Parathyroid adenoma (tissue), 2 donors: ENCODE data around the gene RALGAPA2.

Experiments
- H2AFZ ChIP-seq: fragments of 300-600 bp; sonication (generic); one replicate; pipeline ENCODE4 v1.7.0; 2017; ENCODE audit warnings: antibody characterized with exemption, mild to moderate bottlenecking
- H3K27ac ChIP-seq: fragments of 300-600 bp; sonication (generic); one replicate; pipeline ENCODE4 v1.7.0; 2017
- H3K27me3 ChIP-seq: fragments of 300-600 bp; sonication (generic); one replicate; pipeline ENCODE4 v1.7.0; 2017; ENCODE audit warnings: low read length; ENCODE audit not compliant: control insufficient read depth, insufficient read depth
- H3K36me3 ChIP-seq: fragments of 300-600 bp; sonication (generic); one replicate; pipeline ENCODE4 v1.7.0; 2017; ENCODE audit warnings: low read length; ENCODE audit not compliant: control insufficient read depth, insufficient read depth
- H3K4me1 ChIP-seq: fragments of 300-600 bp; sonication (generic); one replicate; pipeline ENCODE4 v1.7.0; 2017; ENCODE audit warnings: control low read depth
- H3K4me2 ChIP-seq: fragments of 300-600 bp; sonication (generic); one replicate; pipeline ENCODE4 v1.7.0; 2017; ENCODE audit warnings: low read length
- H3K4me3 ChIP-seq: fragments of 300-600 bp; sonication (generic); one replicate; pipeline ENCODE4 v1.7.0; 2017; ENCODE audit warnings: low read depth, low read length
- H3K79me2 ChIP-seq: fragments of 300-600 bp; sonication (generic); one replicate; pipeline ENCODE4 v1.7.0; 2017; ENCODE audit warnings: control low read depth
- H3K9ac ChIP-seq: fragments of 300-600 bp; sonication (generic); one replicate; pipeline ENCODE4 v1.7.0; 2017; ENCODE audit warnings: mild to moderate bottlenecking
- H3K9me3 ChIP-seq: fragments of 300-600 bp; sonication (generic); one replicate; pipeline ENCODE4 v1.7.0; 2017; ENCODE audit warnings: low read length; ENCODE audit not compliant: control insufficient read depth
- CTCF ChIP-seq: fragments of 300-600 bp; sonication (generic); IDR thresholded peaks from one replicate; pipeline ENCODE4 v1.7.0; 2017; ENCODE audit warnings: antibody characterized with exemption, mild to moderate bottlenecking
- donor health status: primary hyperparathyroidism.

Gene RALGAPA2

GRCh38 chr20:20447196-20447595, 265.2 kb downstream of the RALGAPA2 start:
- Histone ChIP-seq H3K9ac (no peak overlapping the region), H3K27ac (no peak overlapping the region), H2AFZ (no peak overlapping the region), H3K4me2 (no peak overlapping the region), H3K9me3 (no peaks in the 10 kb centered on the region), H3K4me3 (no peak overlapping the region), H3K79me2 (no peaks in the 10 kb centered on the region), H3K4me1 (no peaks in the 10 kb centered on the region), H3K36me3 (no peaks in the 10 kb centered on the region), H3K27me3 (no peaks in the 10 kb centered on the region)
- no peak for TF ChIP-seq CTCF

- Histone ChIP-seq H3K4me1 (no peaks in the 10 kb centered on the region), H3K4me2 (no peak overlapping the region), H3K4me3 (no peak overlapping the region), H3K27me3 (no peaks in the 10 kb centered on the region), H3K79me2 (no peaks in the 10 kb centered on the region), H3K36me3 (no peaks in the 10 kb centered on the region), H3K9me3 (no peaks in the 10 kb centered on the region), H3K27ac (no peak overlapping the region), H2AFZ (no peak overlapping the region), H3K9ac (no peak overlapping the region)
- no peak for TF ChIP-seq CTCF
Measured at GRCh38 chr20:20446425-20447015, 265.9 kb downstream of the RALGAPA2 start.

GRCh38 chr20:20446001-20446400, 266.4 kb downstream of the RALGAPA2 start:
- Histone ChIP-seq H3K4me2 (no peak overlapping the region), H2AFZ (no peak overlapping the region), H3K9me3 (no peaks in the 10 kb centered on the region), H3K27me3 (no peaks in the 10 kb centered on the region), H3K79me2 (no peaks in the 10 kb centered on the region), H3K9ac (no peak overlapping the region), H3K4me3 (no peak overlapping the region), H3K36me3 (no peaks in the 10 kb centered on the region), H3K4me1 (no peaks in the 10 kb centered on the region), H3K27ac (no peak overlapping the region)
- no peak for TF ChIP-seq CTCF

GRCh38 chr20:20443504-20443903, 268.9 kb downstream of the RALGAPA2 start:
- Histone ChIP-seq H3K4me1 (no peaks in the 10 kb centered on the region), H3K4me2 (no peak overlapping the region), H3K27ac (no peak overlapping the region), H3K79me2 (no peaks in the 10 kb centered on the region), H3K36me3 (no peaks in the 10 kb centered on the region), H3K9me3 (no peaks in the 10 kb centered on the region), H3K9ac (no peak overlapping the region), H2AFZ (no peak overlapping the region), H3K4me3 (no peak overlapping the region), H3K27me3 (no peaks in the 10 kb centered on the region)
- TF ChIP-seq CTCF, result no peak

- no peak for TF ChIP-seq CTCF
- H3K4me1 ChIP-seq, result no peaks in the 10 kb centered on the region
- H3K9me3 ChIP-seq, result no peaks in the 10 kb centered on the region
- H2AFZ ChIP-seq, result no peak overlapping the region
- no peak overlapping the region for H3K4me3 ChIP-seq
- H3K27ac ChIP-seq, result no peak overlapping the region
- H3K27me3 ChIP-seq, result no peaks in the 10 kb centered on the region
- no peak overlapping the region for H3K9ac ChIP-seq
- no peaks in the 10 kb centered on the region for H3K36me3 ChIP-seq
- no peaks in the 10 kb centered on the region for H3K79me2 ChIP-seq
- no peak overlapping the region for H3K4me2 ChIP-seq
Measured at GRCh38 chr20:20442466-20442865, 270.0 kb downstream of the RALGAPA2 start.
